ENCODE results near the gene PKDCC.

The PKDCC gene

GRCh38 chr2:42105330-42106256 lies 57.8 kb downstream of the PKDCC start:
- no peak for DNase-seq (ENCODE audit: low read depth)

- no peak for DNase-seq (ENCODE audit: low read depth)
These were observed 58.5 kb downstream of the PKDCC start for GRCh38 chr2:42106257-42106816.

GRCh38 chr2:42107249-42108042 lies 59.6 kb downstream of the PKDCC start:
- no peak for DNase-seq (ENCODE audit: low read depth)
